MCF 10A (cell line): ENCODE data around the gene GAS7. TPM values are rescaled to one million over a fixed set of nuclear protein-coding genes. Genes with fewer than 3 reads are reported as not detected.

Source experiments
- BruUV-seq: library from RNA; stranded (reverse); fragments of 400-500 nt; replicated peaks from 2 replicates; lab custom pipeline; 2021; lab: Mats Ljungman, UMichigan
- CTCF ChIA-PET: fragments of 300-600 bp; sonication (Branson Sonifier 250); formaldehyde crosslinking; extraction: SDS; loops from one replicate; lab custom pipeline; 2021; ENCODE audit warnings: antibody characterized with exemption, inconsistent platforms; lab: Yijun Ruan, JAX
- POLR2A ChIA-PET: fragments of 300-600, 350-650 bp; sonication (Branson Sonifier 250); formaldehyde crosslinking; extraction: SDS; loops from one replicate; lab custom pipeline; 2020; ENCODE audit warnings: antibody characterized with exemption, inconsistent platforms; lab: Yijun Ruan, JAX
- DNase-seq: peaks from one replicate; pipeline ENCODE4 v3.0.0-alpha.2; 2018; ENCODE audit not compliant: unreplicated experiment
- H3K27ac Mint-ChIP-seq: one replicate; pipeline ENCODE4 v1.8.0; 2022; ENCODE audit warnings: mild to moderate bottlenecking, low read depth, mixed read lengths; ENCODE audit not compliant: unreplicated experiment
- H3K27me3 Mint-ChIP-seq: one replicate; pipeline ENCODE4 v1.8.0; 2022; ENCODE audit warnings: mixed read lengths; ENCODE audit not compliant: insufficient read depth, unreplicated experiment
- H3K36me3 Mint-ChIP-seq: one replicate; pipeline ENCODE4 v1.8.0; 2022; ENCODE audit warnings: mild to moderate bottlenecking, moderate library complexity, mixed read lengths; ENCODE audit not compliant: insufficient read depth, unreplicated experiment
- H3K4me1 Mint-ChIP-seq: one replicate; pipeline ENCODE4 v1.8.0; 2022; ENCODE audit warnings: mixed read lengths; ENCODE audit not compliant: insufficient read depth, unreplicated experiment
- H3K4me3 Mint-ChIP-seq: one replicate; pipeline ENCODE4 v1.8.0; 2022; ENCODE audit warnings: mild to moderate bottlenecking, moderate library complexity, mixed read lengths; ENCODE audit not compliant: unreplicated experiment
- H3K9me3 Mint-ChIP-seq: one replicate; pipeline ENCODE4 v1.8.0; 2022; ENCODE audit warnings: mixed read lengths; ENCODE audit not compliant: unreplicated experiment
- intact Hi-C: fragments of 100-400 bp; cut with micrococcal nuclease; formaldehyde crosslinking; loops from 2 replicates; pipeline ENCODE4 v1.14.1; 2022
- total RNA-seq: library from RNA; stranded (reverse); gene quantifications from 2 replicates; pipeline ENCODE4 v1.2.3, GENCODE V29; 2022
- TF ChIP-seq, protein P1 (sequence below): fragments of 200-600 bp; IDR thresholded peaks from one replicate; pipeline ENCODE4 v1.8.0; 2022; ENCODE audit warnings: antibody characterized with exemption, mild to moderate bottlenecking; ENCODE audit not compliant: unreplicated experiment

GAS7 gene
- total RNA-seq, 1 experiment from 2014 or later, result not detected

GRCh38 chr17:9905078-9905415, 293.4 kb downstream of the GAS7 start, which contains the start of gene RCVRN:
TSS of gene RCVRN (minus strand) at chr17:9905271. CDS start at chr17:9905180, 91 bp downstream.
- ChIA-PET POLR2A (no interaction called here), CTCF (interaction anchor here (1.1 kb wide), 1 partner anchor 13 kb away, joined by 3 read pairs; no protein-coding TSS in a partner anchor)
- intact Hi-C loops, result no loop called here
- Mint-ChIP-seq H3K27ac (no peak within 1 kb of the TSS), H3K36me3 (no peaks in the 10 kb centered on the region), H3K9me3 (peaks cover 9% of the 10 kb centered on the region), H3K27me3 (no peaks in the 10 kb centered on the region), H3K4me1 (no peaks in the 10 kb centered on the region), H3K4me3 (no peak within 1 kb of the TSS)
- TF ChIP-seq, protein P1, sequence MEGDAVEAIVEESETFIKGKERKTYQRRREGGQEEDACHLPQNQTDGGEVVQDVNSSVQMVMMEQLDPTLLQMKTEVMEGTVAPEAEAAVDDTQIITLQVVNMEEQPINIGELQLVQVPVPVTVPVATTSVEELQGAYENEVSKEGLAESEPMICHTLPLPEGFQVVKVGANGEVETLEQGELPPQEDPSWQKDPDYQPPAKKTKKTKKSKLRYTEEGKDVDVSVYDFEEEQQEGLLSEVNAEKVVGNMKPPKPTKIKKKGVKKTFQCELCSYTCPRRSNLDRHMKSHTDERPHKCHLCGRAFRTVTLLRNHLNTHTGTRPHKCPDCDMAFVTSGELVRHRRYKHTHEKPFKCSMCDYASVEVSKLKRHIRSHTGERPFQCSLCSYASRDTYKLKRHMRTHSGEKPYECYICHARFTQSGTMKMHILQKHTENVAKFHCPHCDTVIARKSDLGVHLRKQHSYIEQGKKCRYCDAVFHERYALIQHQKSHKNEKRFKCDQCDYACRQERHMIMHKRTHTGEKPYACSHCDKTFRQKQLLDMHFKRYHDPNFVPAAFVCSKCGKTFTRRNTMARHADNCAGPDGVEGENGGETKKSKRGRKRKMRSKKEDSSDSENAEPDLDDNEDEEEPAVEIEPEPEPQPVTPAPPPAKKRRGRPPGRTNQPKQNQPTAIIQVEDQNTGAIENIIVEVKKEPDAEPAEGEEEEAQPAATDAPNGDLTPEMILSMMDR, result no peak
- no peak for DNase-seq
- no TSS peak for BruUV-seq

DNA sequence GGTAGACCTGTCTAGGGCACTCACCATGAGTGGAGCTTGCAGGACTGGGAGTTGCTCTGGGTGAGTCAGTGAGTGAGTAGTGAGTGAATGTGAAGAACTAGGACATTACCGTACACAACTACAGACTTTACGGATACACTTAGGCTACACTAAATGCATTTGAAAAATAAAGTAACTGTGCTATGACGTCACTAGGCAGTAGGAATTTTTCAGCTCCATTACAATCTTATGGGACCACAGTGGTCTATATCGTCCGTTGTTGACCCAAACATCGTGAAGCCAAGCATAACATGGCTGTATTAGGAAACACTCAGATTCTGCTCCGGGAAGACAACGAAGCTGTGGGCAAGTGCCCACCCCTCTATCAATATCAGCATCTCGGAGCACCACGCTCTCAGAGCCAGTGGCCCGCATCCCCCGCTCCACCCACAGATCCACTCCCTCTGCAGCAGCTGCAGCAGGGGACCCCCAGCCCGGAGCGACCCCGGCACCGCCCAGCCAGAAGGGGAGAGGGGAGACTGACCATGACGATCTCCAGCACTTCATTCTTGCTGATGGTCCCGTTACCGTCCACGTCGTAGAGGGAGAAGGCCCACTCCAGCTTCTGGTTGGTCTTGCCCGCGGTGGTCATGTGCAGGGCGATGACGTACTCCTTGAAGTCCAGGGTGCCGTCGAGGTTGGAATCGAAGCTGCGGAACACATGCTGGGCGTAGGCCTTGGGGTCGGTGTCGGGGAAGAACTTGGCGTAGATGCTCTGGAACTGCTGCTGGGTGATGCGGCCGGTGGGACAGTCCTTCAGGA, 293.9 kb downstream of the GAS7 start:
- Mint-ChIP-seq H3K4me3 (no peak overlapping the region), H3K9me3 (peaks cover 6% of the 10 kb centered on the region), H3K27ac (no peak overlapping the region), H3K36me3 (no peaks in the 10 kb centered on the region), H3K27me3 (no peaks in the 10 kb centered on the region), H3K4me1 (no peaks in the 10 kb centered on the region)
- BruUV-seq, result no TSS peak
- CTCF ChIA-PET, result interaction anchor here (0.6 to 1.1 kb wide), 2 partner anchors 14 to 275 kb away, joined by 3 read pairs; no protein-coding TSS in a partner anchor
- TF ChIP-seq, protein P1, result no peak
- POLR2A ChIA-PET, result no interaction called here
- DNase-seq, result no peak
- intact Hi-C loops, result no loop called here

DNA sequence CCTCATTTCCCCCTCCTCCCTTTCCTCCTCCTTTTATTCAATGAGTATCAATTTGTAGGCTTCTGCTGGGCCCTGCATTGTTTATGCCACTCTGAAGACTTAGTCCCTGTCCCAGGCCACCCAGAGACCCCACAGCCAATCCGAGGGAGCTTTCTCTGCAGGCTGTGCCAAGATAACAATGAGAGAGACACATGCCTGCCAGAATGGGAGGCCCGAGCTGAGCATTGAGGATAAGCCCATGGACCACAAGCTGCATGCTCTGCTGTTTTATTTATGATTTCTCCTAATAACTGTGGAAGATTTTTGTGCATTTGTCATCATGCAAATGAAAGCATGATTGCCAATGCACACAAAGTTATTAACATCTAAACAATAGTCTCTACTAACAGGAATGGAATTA, 296.3 kb downstream of the GAS7 start:
- no peaks in the 10 kb centered on the region for H3K36me3 Mint-ChIP-seq
- no peaks in the 10 kb centered on the region for H3K4me1 Mint-ChIP-seq
- H3K27me3 Mint-ChIP-seq, result no peaks in the 10 kb centered on the region
- intact Hi-C loops, result no loop called here
- H3K9me3 Mint-ChIP-seq, result no peaks in the 10 kb centered on the region
- ChIA-PET CTCF (interaction anchor here (0.8 kb wide), 1 partner anchor 715 kb away, joined by 3 read pairs; no protein-coding TSS in a partner anchor), POLR2A (no interaction called here)
- no peak overlapping the region for H3K27ac Mint-ChIP-seq
- TF ChIP-seq, protein P1, result no peak
- DNase-seq, result no peak
- no TSS peak for BruUV-seq
- no peak overlapping the region for H3K4me3 Mint-ChIP-seq

- no peak for DNase-seq
- intact Hi-C loops, result no loop called here
- TF ChIP-seq, protein P1, result no peak
- Mint-ChIP-seq H3K27me3 (no peaks in the 10 kb centered on the region), H3K36me3 (no peaks in the 10 kb centered on the region), H3K9me3 (peaks cover 5% of the 10 kb centered on the region), H3K27ac (no peak overlapping the region), H3K4me1 (no peaks in the 10 kb centered on the region), H3K4me3 (no peak overlapping the region)
- CTCF ChIA-PET, result interaction anchor here (0.6 kb wide), 1 partner anchor 12 kb away, joined by 3 read pairs; no protein-coding TSS in a partner anchor
- no TSS peak for BruUV-seq
- POLR2A ChIA-PET, result no interaction called here
These were observed 297.6 kb downstream of the GAS7 start for GRCh38 chr17:9900784-9901183.
